Ishikawa (cell line): Measurements from ENCODE around the gene LY9.

ENCODE experiments used
- CEBPB ChIP-seq: IDR thresholded peaks from 2 replicates; pipeline ENCODE4 v1.6.1; 2012
- CREB1 ChIP-seq: IDR thresholded peaks from 2 replicates; pipeline ENCODE4 v1.6.1; 2012; ENCODE audit warnings: low read depth
- EGR1 ChIP-seq: IDR thresholded peaks from 2 replicates; pipeline ENCODE4 v1.6.1; 2012
- EP300 ChIP-seq: IDR thresholded peaks from 2 replicates; pipeline ENCODE4 v1.6.1; 2012; ENCODE audit warnings: borderline replicate concordance
- FOXM1 ChIP-seq: IDR thresholded peaks from 2 replicates; pipeline ENCODE4 v1.6.1; 2012; ENCODE audit warnings: low read depth, borderline replicate concordance
- NFIC ChIP-seq: IDR thresholded peaks from 2 replicates; pipeline ENCODE4 v1.6.1; 2012
- RAD21 ChIP-seq: IDR thresholded peaks from 2 replicates; pipeline ENCODE4 v1.6.1; 2012; ENCODE audit warnings: low read depth
- TAF1 ChIP-seq: IDR thresholded peaks from 2 replicates; pipeline ENCODE4 v1.6.1; 2012; ENCODE audit warnings: low read depth, mild to moderate bottlenecking
- TCF12 ChIP-seq: IDR thresholded peaks from 2 replicates; pipeline ENCODE4 v1.6.1; 2012; ENCODE audit warnings: low read depth
- TEAD4 ChIP-seq: IDR thresholded peaks from 2 replicates; pipeline ENCODE4 v1.6.1; 2012
- USF1 ChIP-seq: IDR thresholded peaks from 2 replicates; pipeline ENCODE4 v1.6.1; 2012
- YY1 ChIP-seq: IDR thresholded peaks from 2 replicates; pipeline ENCODE4 v1.6.1; 2012; ENCODE audit warnings: low read depth
- ZBTB7A ChIP-seq: IDR thresholded peaks from 2 replicates; pipeline ENCODE4 v1.6.1; 2012; ENCODE audit warnings: low read depth
- TF ChIP-seq, protein P1 (sequence below): IDR thresholded peaks from 2 replicates; pipeline ENCODE4 v1.6.1; 2012; ENCODE audit warnings: low read depth, mild to moderate bottlenecking
- TF ChIP-seq, protein P2 (sequence below): IDR thresholded peaks from 2 replicates; pipeline ENCODE4 v1.6.1; 2012

LY9 gene

DNA sequence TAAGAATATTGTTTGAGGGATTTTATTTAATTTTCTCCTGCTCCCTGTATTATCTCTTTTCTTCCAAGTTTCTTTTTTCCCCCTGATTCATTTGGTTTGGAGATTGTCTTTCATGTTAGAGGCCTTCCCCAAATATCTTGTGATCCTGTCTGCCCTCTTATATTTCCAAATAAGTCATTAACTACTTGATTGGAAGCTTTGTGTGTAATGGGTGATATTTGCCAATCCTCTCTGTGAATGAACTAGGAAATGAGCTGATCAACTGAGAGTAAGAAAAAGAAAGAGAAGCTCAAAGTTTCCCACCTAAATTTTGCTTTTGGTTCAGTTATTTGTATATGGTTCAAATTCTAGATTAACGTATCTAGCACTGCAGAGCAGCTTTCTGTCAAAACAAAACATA lies 23.6 kb upstream of the LY9 start:
- TF ChIP-seq, protein P1, sequence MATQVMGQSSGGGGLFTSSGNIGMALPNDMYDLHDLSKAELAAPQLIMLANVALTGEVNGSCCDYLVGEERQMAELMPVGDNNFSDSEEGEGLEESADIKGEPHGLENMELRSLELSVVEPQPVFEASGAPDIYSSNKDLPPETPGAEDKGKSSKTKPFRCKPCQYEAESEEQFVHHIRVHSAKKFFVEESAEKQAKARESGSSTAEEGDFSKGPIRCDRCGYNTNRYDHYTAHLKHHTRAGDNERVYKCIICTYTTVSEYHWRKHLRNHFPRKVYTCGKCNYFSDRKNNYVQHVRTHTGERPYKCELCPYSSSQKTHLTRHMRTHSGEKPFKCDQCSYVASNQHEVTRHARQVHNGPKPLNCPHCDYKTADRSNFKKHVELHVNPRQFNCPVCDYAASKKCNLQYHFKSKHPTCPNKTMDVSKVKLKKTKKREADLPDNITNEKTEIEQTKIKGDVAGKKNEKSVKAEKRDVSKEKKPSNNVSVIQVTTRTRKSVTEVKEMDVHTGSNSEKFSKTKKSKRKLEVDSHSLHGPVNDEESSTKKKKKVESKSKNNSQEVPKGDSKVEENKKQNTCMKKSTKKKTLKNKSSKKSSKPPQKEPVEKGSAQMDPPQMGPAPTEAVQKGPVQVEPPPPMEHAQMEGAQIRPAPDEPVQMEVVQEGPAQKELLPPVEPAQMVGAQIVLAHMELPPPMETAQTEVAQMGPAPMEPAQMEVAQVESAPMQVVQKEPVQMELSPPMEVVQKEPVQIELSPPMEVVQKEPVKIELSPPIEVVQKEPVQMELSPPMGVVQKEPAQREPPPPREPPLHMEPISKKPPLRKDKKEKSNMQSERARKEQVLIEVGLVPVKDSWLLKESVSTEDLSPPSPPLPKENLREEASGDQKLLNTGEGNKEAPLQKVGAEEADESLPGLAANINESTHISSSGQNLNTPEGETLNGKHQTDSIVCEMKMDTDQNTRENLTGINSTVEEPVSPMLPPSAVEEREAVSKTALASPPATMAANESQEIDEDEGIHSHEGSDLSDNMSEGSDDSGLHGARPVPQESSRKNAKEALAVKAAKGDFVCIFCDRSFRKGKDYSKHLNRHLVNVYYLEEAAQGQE, result no peak
- TF ChIP-seq, protein P2, sequence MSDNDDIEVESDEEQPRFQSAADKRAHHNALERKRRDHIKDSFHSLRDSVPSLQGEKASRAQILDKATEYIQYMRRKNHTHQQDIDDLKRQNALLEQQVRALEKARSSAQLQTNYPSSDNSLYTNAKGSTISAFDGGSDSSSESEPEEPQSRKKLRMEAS, result no peak
- TF ChIP-seq TAF1, result no peak
- TF ChIP-seq NFIC, result no peak
- no peak for TF ChIP-seq RAD21
- no peak for TF ChIP-seq CEBPB
- TF ChIP-seq USF1, result no peak
- TF ChIP-seq CREB1, result no peak
- no peak for TF ChIP-seq YY1
- no peak for TF ChIP-seq TEAD4
- no peak for TF ChIP-seq TCF12
- no peak for TF ChIP-seq ZBTB7A
- TF ChIP-seq EP300, result no peak
- no peak for TF ChIP-seq EGR1
- no peak for TF ChIP-seq FOXM1

- no peak for TF ChIP-seq FOXM1
- TF ChIP-seq, protein P2, result no peak
- TF ChIP-seq, protein P1, result no peak
These were observed 22.9 kb upstream of the LY9 start for GRCh38 chr1:160773093-160773492.

DNA sequence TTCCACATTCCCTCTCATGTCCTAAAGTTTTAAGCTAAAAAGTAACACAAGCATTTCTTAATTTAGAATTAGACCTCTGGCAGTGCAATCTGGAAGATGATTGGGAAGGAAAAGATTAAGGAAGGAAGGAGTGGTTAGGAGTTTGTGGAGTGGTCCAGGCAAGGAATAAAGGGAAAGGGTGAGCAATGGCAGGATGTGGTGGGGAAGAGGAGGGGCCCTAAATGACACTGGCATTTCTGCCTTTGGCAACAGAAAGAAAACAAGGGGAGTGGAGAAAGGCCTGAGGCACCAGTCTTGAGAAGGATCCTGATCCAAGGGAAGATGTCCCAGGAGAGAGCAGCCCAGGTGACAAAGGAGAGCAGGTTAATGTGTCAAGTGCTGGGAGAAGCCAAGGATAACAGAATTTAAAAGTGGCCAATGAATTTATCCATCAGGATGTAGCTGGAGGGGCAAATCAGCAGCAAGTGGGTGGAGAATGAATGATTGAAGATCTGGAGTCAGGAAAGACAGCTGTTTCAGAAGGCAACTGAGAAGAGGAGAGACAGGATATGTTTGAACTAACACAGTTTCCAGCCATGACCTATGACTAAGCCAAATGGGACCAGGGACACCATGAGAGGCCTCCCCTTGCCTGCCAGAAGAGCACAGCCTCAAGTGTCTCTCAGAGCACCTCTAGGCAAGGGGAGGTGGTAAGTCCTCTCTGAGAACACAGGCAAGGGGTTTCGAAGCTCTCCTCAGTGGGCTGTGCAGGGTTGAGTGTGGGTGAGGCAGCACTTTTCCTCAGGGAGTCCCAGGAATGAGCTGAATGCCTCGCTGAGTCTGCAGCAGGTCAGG lies 20.9 kb upstream of the LY9 start:
- TF ChIP-seq NFIC (no peak), EP300 (no peak), TAF1 (no peak), ZBTB7A (no peak)
- TF ChIP-seq, protein P1, result no peak

- TF ChIP-seq TCF12 (no peak), FOXM1 (no peak), EGR1 (no peak), ZBTB7A (no peak), YY1 (no peak), TAF1 (no peak), USF1 (no peak), RAD21 (no peak)
- TF ChIP-seq, protein P2, result no peak
- TF ChIP-seq, protein P1, result no peak
These were observed 19.8 kb upstream of the LY9 start for GRCh38 chr1:160776178-160776577.
